HepG2 (cell line): ENCODE results near the gene DLG2.

Source experiments
- HNRNPUL1 ChIP-seq: fragments of 200-400 bp; formaldehyde crosslinking; IDR thresholded peaks from 2 replicates; pipeline ENCODE4 v1.6.1; 2017; ENCODE audit warnings: low read depth, mild to moderate bottlenecking, low read length, moderate library complexity
- KLF13 ChIP-seq: sonication (generic); formaldehyde crosslinking; IDR thresholded peaks from 2 replicates; pipeline ENCODE4 v1.4.0; 2020; ENCODE audit warnings: mild to moderate bottlenecking, missing genetic modification reagents
- ZFX ChIP-seq: sonication (generic); formaldehyde crosslinking; IDR thresholded peaks from 2 replicates; pipeline ENCODE4 v1.4.0; 2020; ENCODE audit warnings: mild to moderate bottlenecking, low read depth, missing genetic modification reagents, moderate library complexity

DNA sequence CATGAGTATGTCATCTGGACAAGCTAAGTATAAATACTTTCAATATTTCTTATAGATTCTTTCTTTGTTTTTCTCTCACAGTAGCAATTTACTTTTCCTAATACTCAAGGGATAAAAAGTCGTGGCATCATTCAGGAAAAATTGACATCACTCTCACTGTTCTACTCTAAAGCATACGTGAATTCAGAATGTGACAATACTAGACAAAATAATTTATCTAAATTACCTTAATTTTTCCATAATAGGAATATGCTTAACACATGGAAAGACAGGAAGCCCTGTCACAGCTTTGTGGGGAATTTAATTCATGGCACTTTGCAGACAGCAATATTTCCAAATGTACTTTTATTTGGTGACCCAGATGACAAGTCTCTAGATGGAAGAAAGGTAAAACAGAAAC, 394.6 kb downstream of the DLG2 start:
- TF ChIP-seq HNRNPUL1 (no peak), KLF13 (CRISPR knock-in tag) (no peak), ZFX (no peak)
